GM19397 (cell line): ENCODE measurements around the gene ZBTB12.
"Not testable (repeated sequence)": the region's sequence is repeated elsewhere in the genome, so short reads cannot be mapped to it uniquely, and the experiment has no call there.

ENCODE experiments used
- ATAC-seq: cut with Tn5 transposase; IDR thresholded peaks from one replicate; pipeline ENCODE4 v1.9.1; 2021; ENCODE audit warnings: mild to moderate bottlenecking, moderate library complexity; ENCODE audit not compliant: unreplicated experiment

Gene ZBTB12

GRCh38 chr6:31901953-31902643, at the start of gene ZBTB12:
Gene ZBTB12, minus strand, starts transcription at chr6:31902086. Its CDS starts 781 bp downstream, at chr6:31901305.
- no peak for ATAC-seq

- no peak for ATAC-seq
Measured at GRCh38 chr6:31949926-31950548, 48.2 kb upstream of the ZBTB12 start.

GRCh38 chr6:31948753-31949413, 47.0 kb upstream of the ZBTB12 start:
- ATAC-seq, result no peak

- ATAC-seq, result no peak
Measured at GRCh38 chr6:31948306-31948705, 46.4 kb upstream of the ZBTB12 start.

- ATAC-seq, result no peak
Measured at GRCh38 chr6:31947864-31948263, 46.0 kb upstream of the ZBTB12 start.

GRCh38 chr6:31947070-31947675, 45.3 kb upstream of the ZBTB12 start:
- ATAC-seq, result no peak

- no peak for ATAC-seq
Measured at GRCh38 chr6:31946370-31946885, 44.5 kb upstream of the ZBTB12 start.

- ATAC-seq, result no peak
Measured at GRCh38 chr6:31945507-31946369, 43.9 kb upstream of the ZBTB12 start, which contains the start of gene CFB. Gene CFB, plus strand, starts transcription at chr6:31946095. Its CDS starts 127 bp downstream, at chr6:31946222.

- ATAC-seq, result no peak
Measured at GRCh38 chr6:31945154-31945506, 43.2 kb upstream of the ZBTB12 start.

- no peak for ATAC-seq
Measured at GRCh38 chr6:31943742-31944141, 41.9 kb upstream of the ZBTB12 start.

- no peak for ATAC-seq
Measured at GRCh38 chr6:31940256-31940664, 38.4 kb upstream of the ZBTB12 start.

GRCh38 chr6:31935823-31936222, 33.9 kb upstream of the ZBTB12 start:
- no peak for ATAC-seq

GRCh38 chr6:31935021-31935420, 33.1 kb upstream of the ZBTB12 start:
- ATAC-seq, result no peak

GRCh38 chr6:31933537-31933936, 31.7 kb upstream of the ZBTB12 start:
- no peak for ATAC-seq

GRCh38 chr6:31932137-31932536, 30.3 kb upstream of the ZBTB12 start:
- not testable (repeated sequence) for ATAC-seq

GRCh38 chr6:31930962-31931361, 29.1 kb upstream of the ZBTB12 start:
- ATAC-seq, result no peak

GRCh38 chr6:31928672-31928939, 26.7 kb upstream of the ZBTB12 start:
- ATAC-seq, result no peak

GRCh38 chr6:31927863-31928671, 26.2 kb upstream of the ZBTB12 start:
- no peak for ATAC-seq

GRCh38 chr6:31927242-31927862, 25.5 kb upstream of the ZBTB12 start, which contains the start of gene C2:
Gene C2, plus strand, starts transcription at chr6:31927717. Its CDS starts 36 bp downstream, at chr6:31927753.
- no peak for ATAC-seq
